ENCODE data around the gene CST1.
"Not testable (repeated sequence)": the region's sequence is repeated elsewhere in the genome, so short reads cannot be mapped to it uniquely, and the experiment has no call there.

The CST1 gene

GRCh38 chr20:23721962-23722361, 28.8 kb downstream of the CST1 start:
- no peak for TF ChIP-seq CTCF (IDR thresholded peaks at IDR 0.05)
- Histone ChIP-seq H3K36me3 (no peaks in the 10 kb centered on the region), H3K4me1 (ENCODE audit: control insufficient read depth in 1 of 2, insufficient read depth in 1 of 2, low read depth in 1 of 2, low read length in 1 of 2) (no peaks in the 10 kb centered on the region), H3K27ac (no peak overlapping the region), H3K4me3 (ENCODE audit: low read depth in 1 of 2, low read length in 1 of 2) (no peak overlapping the region), H3K9me3 (no peaks in the 10 kb centered on the region), H3K27me3 (no peaks in the 10 kb centered on the region)

GRCh38 chr20:23719351-23719750, 31.4 kb downstream of the CST1 start:
- not testable (repeated sequence) for H3K4me3 ChIP-seq (ENCODE audit: low read depth in 1 of 2, low read length in 1 of 2); H3K4me1 ChIP-seq (ENCODE audit: control insufficient read depth in 1 of 2, insufficient read depth in 1 of 2, low read depth in 1 of 2, low read length in 1 of 2); H3K27ac ChIP-seq; H3K36me3 ChIP-seq; H3K27me3 ChIP-seq; H3K9me3 ChIP-seq

GRCh38 chr20:23711778-23712177, 39.0 kb downstream of the CST1 start:
- H3K4me1 ChIP-seq (ENCODE audit: control insufficient read depth in 1 of 2, insufficient read depth in 1 of 2, low read depth in 1 of 2, low read length in 1 of 2); H3K27ac ChIP-seq; H3K27me3 ChIP-seq; H3K9me3 ChIP-seq; H3K36me3 ChIP-seq; H3K4me3 ChIP-seq (ENCODE audit: low read depth in 1 of 2, low read length in 1 of 2): not testable (repeated sequence)

DNA sequence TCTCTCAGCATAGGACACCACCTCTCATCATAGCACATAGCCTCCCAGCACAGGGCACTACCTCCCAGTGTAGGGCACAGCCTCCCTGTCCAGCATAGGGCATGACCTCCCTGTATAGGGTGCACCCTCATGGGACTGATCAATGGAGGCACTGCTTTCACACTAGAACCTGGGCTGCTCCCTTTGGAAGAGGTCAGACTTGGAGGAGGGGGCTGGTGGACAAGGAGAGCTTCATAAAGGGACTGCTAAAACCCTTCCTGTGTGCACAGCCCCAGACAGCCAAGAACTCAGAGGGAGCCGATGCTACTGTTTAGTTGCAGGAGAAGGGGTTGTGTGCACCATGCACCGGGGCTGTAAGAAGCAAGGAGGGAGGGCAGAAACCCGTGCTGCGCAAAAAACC, 40.0 kb downstream of the CST1 start:
- TF ChIP-seq CTCF (IDR thresholded peaks at IDR 0.05): no peak
- Histone ChIP-seq H3K27ac (no peak overlapping the region), H3K9me3 (no peaks in the 10 kb centered on the region), H3K27me3 (peaks cover 5% of the 10 kb centered on the region), H3K36me3 (no peaks in the 10 kb centered on the region), H3K4me1 (ENCODE audit: control insufficient read depth in 1 of 2, insufficient read depth in 1 of 2, low read depth in 1 of 2, low read length in 1 of 2) (no peaks in the 10 kb centered on the region), H3K4me3 (ENCODE audit: low read depth in 1 of 2, low read length in 1 of 2) (no peak overlapping the region)

GRCh38 chr20:23705895-23706294, 44.8 kb downstream of the CST1 start:
- Histone ChIP-seq H3K4me1 (ENCODE audit: control insufficient read depth in 1 of 2, insufficient read depth in 1 of 2, low read depth in 1 of 2, low read length in 1 of 2) (no peaks in the 10 kb centered on the region), H3K36me3 (no peaks in the 10 kb centered on the region), H3K27me3 (no peaks in the 10 kb centered on the region), H3K9me3 (no peaks in the 10 kb centered on the region), H3K4me3 (ENCODE audit: low read depth in 1 of 2, low read length in 1 of 2) (no peak overlapping the region), H3K27ac (no peak overlapping the region)
- TF ChIP-seq CTCF (IDR thresholded peaks at IDR 0.05): no peak

DNA sequence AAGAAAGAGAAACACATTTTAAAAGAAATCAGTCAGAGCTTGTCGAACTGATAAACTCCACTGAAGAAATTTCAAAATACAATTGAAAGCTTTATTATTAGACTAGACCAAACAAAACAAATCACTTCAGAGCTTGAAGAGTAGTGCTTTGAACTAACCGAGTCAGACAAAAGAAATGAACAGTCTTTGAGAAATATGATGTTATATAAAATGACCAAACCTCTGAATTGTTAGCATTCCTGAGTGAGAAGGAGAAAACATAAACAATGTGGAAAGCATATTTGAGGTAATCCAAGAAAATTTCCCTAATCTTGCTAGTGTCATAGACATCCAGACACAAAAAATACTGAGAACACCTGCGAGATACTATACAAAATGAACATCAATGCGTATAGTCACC, 48.7 kb downstream of the CST1 start:
- Histone ChIP-seq H3K27ac (no peak overlapping the region), H3K27me3 (no peaks in the 10 kb centered on the region), H3K4me3 (ENCODE audit: low read depth in 1 of 2, low read length in 1 of 2) (no peak overlapping the region), H3K9me3 (no peaks in the 10 kb centered on the region), H3K36me3 (no peaks in the 10 kb centered on the region), H3K4me1 (ENCODE audit: control insufficient read depth in 1 of 2, insufficient read depth in 1 of 2, low read depth in 1 of 2, low read length in 1 of 2) (no peaks in the 10 kb centered on the region)
- TF ChIP-seq CTCF (IDR thresholded peaks at IDR 0.05): no peak

DNA sequence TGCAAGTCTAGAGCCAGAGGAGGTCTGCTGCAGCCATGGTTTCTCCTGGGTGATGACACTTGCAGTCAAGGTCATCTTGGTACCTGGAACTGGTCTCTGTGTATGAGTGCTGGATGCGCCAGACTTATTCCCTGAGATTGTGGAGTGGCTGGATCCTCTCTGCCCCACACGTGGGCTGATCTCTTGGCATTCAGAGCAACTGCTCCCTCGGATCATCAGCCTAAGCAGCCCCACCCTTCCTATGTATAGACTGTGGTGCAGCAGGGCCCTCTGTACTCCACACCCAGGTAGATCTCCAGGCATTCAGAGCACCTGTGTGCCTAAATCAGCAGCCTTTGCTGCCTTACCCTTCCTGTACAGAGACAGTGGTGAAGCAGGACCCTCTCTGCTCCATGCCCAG, 49.8 kb downstream of the CST1 start:
- no peak overlapping the region for H3K27ac ChIP-seq
- no peaks in the 10 kb centered on the region for H3K4me1 ChIP-seq (ENCODE audit: control insufficient read depth in 1 of 2, insufficient read depth in 1 of 2, low read depth in 1 of 2, low read length in 1 of 2)
- no peak overlapping the region for H3K4me3 ChIP-seq (ENCODE audit: low read depth in 1 of 2, low read length in 1 of 2)
- no peaks in the 10 kb centered on the region for H3K36me3 ChIP-seq
- no peak for TF ChIP-seq CTCF (IDR thresholded peaks at IDR 0.05)
- no peaks in the 10 kb centered on the region for H3K27me3 ChIP-seq
- no peaks in the 10 kb centered on the region for H3K9me3 ChIP-seq

Measured in neutrophil (primary cell).